IPS DF 6.9 (cell line): ENCODE results near the gene WDR54.

Source experiments
- DNase-seq: peaks from one replicate; pipeline ENCODE4 v3.0.0-alpha.2; 2013; ENCODE audit warnings: low read depth, low spot score
- H3K27ac ChIP-seq: one replicate; pipeline ENCODE4 v1.5.1; 2013; ENCODE audit warnings: low read length, control low read depth
- H3K27me3 ChIP-seq: 2 replicates; pipeline ENCODE4 v1.6.1; 2013; ENCODE audit warnings: mild to moderate bottlenecking, low read length; ENCODE audit not compliant: control insufficient read depth, insufficient read depth
- H3K36me3 ChIP-seq: 2 replicates; pipeline ENCODE4 v1.6.1; 2013; ENCODE audit warnings: low read length; ENCODE audit not compliant: control insufficient read depth, insufficient read depth
- H3K4me1 ChIP-seq: 2 replicates; pipeline ENCODE4 v1.6.1; 2013; ENCODE audit warnings: low read length; ENCODE audit not compliant: control insufficient read depth, insufficient read depth
- H3K4me3 ChIP-seq: 2 replicates; pipeline ENCODE4 v1.5.1; 2013; ENCODE audit warnings: mild to moderate bottlenecking, low read length
- H3K9me3 ChIP-seq: 2 replicates; pipeline ENCODE4 v1.6.1; 2013; ENCODE audit warnings: low read length, inconsistent platforms; ENCODE audit not compliant: control insufficient read depth, insufficient read depth
- WGBS: extraction: QIAGEN DNeasy Blood & Tissue Kit; methylation state at CpG from one replicate; pipeline ENCODE4 v1.1.7; 2013; ENCODE audit warnings: mixed read lengths, missing lambda C conversion rate; ENCODE audit not compliant: insufficient read length, insufficient coverage; 5-methylcytosine and 5-hydroxymethylcytosine counted together

The WDR54 gene

GRCh38 chr2:74421221-74421870, at the start of gene WDR54, which contains the start of gene C2orf81:
Gene WDR54 (plus strand): TSS chr2:74421730. CDS start chr2:74422154, 424 bp downstream.
Gene C2orf81 (minus strand): TSS chr2:74421619. CDS start chr2:74421560, 59 bp downstream.
- H3K27ac ChIP-seq = no peak within 1 kb of the TSS
- H3K4me3 ChIP-seq = peak within 1 kb of the TSS; percentile 53; the same call in 1 of the 2 replicates
- no peaks in the 10 kb centered on the region for H3K4me1 ChIP-seq
- no peaks in the 10 kb centered on the region for H3K9me3 ChIP-seq
- peak; percentile 79 for DNase-seq
- 0 out of 2 replicates have a peak, but pooled peaks cover 6% of the 10 kb centered on the region for H3K36me3 ChIP-seq
- no peaks in the 10 kb centered on the region for H3K27me3 ChIP-seq
- WGBS = no CpG with 5 or more reads among the region's 57 CpGs

- no peak overlapping the region for H3K4me3 ChIP-seq
- H3K36me3 ChIP-seq = peaks cover 28% of the 10 kb centered on the region
- WGBS = no CpG with 5 or more reads among the region's 6 CpGs
- H3K27me3 ChIP-seq = no peaks in the 10 kb centered on the region
- no peak for DNase-seq
- H3K27ac ChIP-seq = no peak overlapping the region
- H3K9me3 ChIP-seq = no peaks in the 10 kb centered on the region
- peaks cover 10% of the 10 kb centered on the region for H3K4me1 ChIP-seq
Observed at GRCh38 chr2:74372674-74373073, 48.9 kb upstream of the WDR54 start.

- DNase-seq = no peak
- no CpG with 5 or more reads among the region's 5 CpGs for WGBS
- Histone ChIP-seq H3K4me3 (no peak overlapping the region), H3K27ac (no peak overlapping the region), H3K27me3 (no peaks in the 10 kb centered on the region), H3K4me1 (peaks cover 10% of the 10 kb centered on the region), H3K9me3 (no peaks in the 10 kb centered on the region), H3K36me3 (peaks cover 26% of the 10 kb centered on the region)
Observed at GRCh38 chr2:74373221-74373676, 48.3 kb upstream of the WDR54 start.

- H3K4me1 ChIP-seq = peaks cover 10% of the 10 kb centered on the region
- peaks cover 20% of the 10 kb centered on the region for H3K36me3 ChIP-seq
- no CpG with 5 or more reads among the region's 8 CpGs for WGBS
- H3K27ac ChIP-seq = no peak overlapping the region
- H3K27me3 ChIP-seq = no peaks in the 10 kb centered on the region
- H3K9me3 ChIP-seq = no peaks in the 10 kb centered on the region
- DNase-seq = no peak
- peak overlapping the region; percentile 21; the same call in 1 of the 2 replicates for H3K4me3 ChIP-seq
Observed at GRCh38 chr2:74373985-74374384, 47.5 kb upstream of the WDR54 start.

GRCh38 chr2:74374509-74375205, 46.9 kb upstream of the WDR54 start:
- peak; percentile 71 for DNase-seq
- no peak overlapping the region for H3K27ac ChIP-seq
- no peaks in the 10 kb centered on the region for H3K27me3 ChIP-seq
- peaks cover 17% of the 10 kb centered on the region for H3K36me3 ChIP-seq
- no peaks in the 10 kb centered on the region for H3K9me3 ChIP-seq
- peak overlapping the region; percentile 21; the same call in 1 of the 2 replicates for H3K4me3 ChIP-seq
- peaks cover 10% of the 10 kb centered on the region for H3K4me1 ChIP-seq
- no CpG with 5 or more reads among the region's 19 CpGs for WGBS

GRCh38 chr2:74375838-74376237, 45.7 kb upstream of the WDR54 start:
- Histone ChIP-seq H3K36me3 (peaks cover 5% of the 10 kb centered on the region), H3K27ac (no peak overlapping the region), H3K27me3 (no peaks in the 10 kb centered on the region), H3K4me3 (no peak overlapping the region), H3K4me1 (peaks cover 14% of the 10 kb centered on the region), H3K9me3 (no peaks in the 10 kb centered on the region)
- DNase-seq = no peak
- no CpG with 5 or more reads among the region's 2 CpGs for WGBS

- H3K9me3 ChIP-seq = no peaks in the 10 kb centered on the region
- no peak overlapping the region for H3K4me3 ChIP-seq
- H3K36me3 ChIP-seq = peaks cover 4% of the 10 kb centered on the region; the same call in 1 of the 2 replicates
- peaks cover 12% of the 10 kb centered on the region for H3K4me1 ChIP-seq
- no peak overlapping the region for H3K27ac ChIP-seq
- no peak for DNase-seq
- no peaks in the 10 kb centered on the region for H3K27me3 ChIP-seq
- no CpG with 5 or more reads among the region's 10 CpGs for WGBS
Observed at GRCh38 chr2:74378007-74378406, 43.5 kb upstream of the WDR54 start.

- DNase-seq = no peak
- no peaks in the 10 kb centered on the region for H3K9me3 ChIP-seq
- H3K36me3 ChIP-seq = peaks cover 4% of the 10 kb centered on the region; the same call in 1 of the 2 replicates
- no peak within 1 kb of the TSS for H3K27ac ChIP-seq
- WGBS = no CpG with 5 or more reads among the region's 14 CpGs
- no peak within 1 kb of the TSS for H3K4me3 ChIP-seq
- no peaks in the 10 kb centered on the region for H3K27me3 ChIP-seq
- peaks cover 5% of the 10 kb centered on the region; the same call in 1 of the 2 replicates for H3K4me1 ChIP-seq
Observed at GRCh38 chr2:74379851-74380789, 41.4 kb upstream of the WDR54 start, which contains the start of gene DCTN1. Gene DCTN1 (minus strand): TSS chr2:74380311. CDS start chr2:74380037, 274 bp downstream.

GRCh38 chr2:74381751-74382150, 39.8 kb upstream of the WDR54 start:
- Histone ChIP-seq H3K4me1 (peaks cover 5% of the 10 kb centered on the region; the same call in 1 of the 2 replicates), H3K27me3 (no peaks in the 10 kb centered on the region), H3K4me3 (no peak overlapping the region), H3K9me3 (no peaks in the 10 kb centered on the region), H3K36me3 (peaks cover 7% of the 10 kb centered on the region; the same call in 1 of the 2 replicates), H3K27ac (no peak overlapping the region)
- no peak for DNase-seq
- WGBS = no CpG with 5 or more reads among the region's 3 CpGs

GRCh38 chr2:74383254-74383653, 38.3 kb upstream of the WDR54 start:
- peaks cover 3% of the 10 kb centered on the region; the same call in 1 of the 2 replicates for H3K36me3 ChIP-seq

More at GRCh38 chr2:74383254-74383653, 38.3 kb upstream of the WDR54 start:
- no CpG with 5 or more reads among the region's 1 CpG for WGBS
- H3K4me1 ChIP-seq = peaks cover 5% of the 10 kb centered on the region; the same call in 1 of the 2 replicates
- H3K27ac ChIP-seq = no peak overlapping the region
- no peak overlapping the region for H3K4me3 ChIP-seq
- no peak for DNase-seq
- no peaks in the 10 kb centered on the region for H3K27me3 ChIP-seq
- H3K9me3 ChIP-seq = no peaks in the 10 kb centered on the region
